MM.1S (cell line): ENCODE results near the gene BTG4.

ENCODE experiments used
- DNase-seq: peaks from one replicate; pipeline ENCODE4 v3.0.0-alpha.2; 2015
- H2AFZ ChIP-seq: fragments of 300-600 bp; sonication (generic); 2 replicates; pipeline ENCODE4 v1.6.0; 2016; ENCODE audit warnings: antibody characterized with exemption, low read length
- H3F3A ChIP-seq: fragments of 300-600 bp; sonication (generic); 2 replicates; pipeline ENCODE4 v1.6.1; 2016; ENCODE audit warnings: mild to moderate bottlenecking, antibody characterized with exemption, low read length, moderate library complexity, mixed read lengths; ENCODE audit not compliant: insufficient read depth
- H3K27ac ChIP-seq: fragments of 300-600 bp; sonication (generic); 2 replicates; pipeline ENCODE4 v1.5.1; 2016; ENCODE audit warnings: mild to moderate bottlenecking, low read length
- H3K27me3 ChIP-seq: fragments of 300-600 bp; sonication (generic); replicated peaks from 2 replicates; pipeline ENCODE4 v1.6.0; 2016; ENCODE audit warnings: low read length; ENCODE audit not compliant: insufficient read depth
- H3K36me3 ChIP-seq: fragments of 300-600 bp; sonication (generic); replicated peaks from 2 replicates; pipeline ENCODE4 v1.6.1; 2016; ENCODE audit warnings: mild to moderate bottlenecking, low read length, mixed read lengths; ENCODE audit not compliant: insufficient read depth
- H3K4me1 ChIP-seq: fragments of 300-600 bp; sonication (generic); 2 replicates; pipeline ENCODE4 v1.6.1; 2016; ENCODE audit warnings: low read length, mixed read lengths
- H3K4me2 ChIP-seq: fragments of 300-600 bp; sonication (generic); 2 replicates; pipeline ENCODE4 v1.6.0; 2016; ENCODE audit warnings: low read depth, low read length
- H3K4me3 ChIP-seq: fragments of 300-600 bp; sonication (generic); 2 replicates; pipeline ENCODE4 v1.5.1; 2016; ENCODE audit warnings: low read length, mixed read lengths
- H3K79me2 ChIP-seq: fragments of 300-600 bp; sonication (generic); 2 replicates; pipeline ENCODE4 v1.6.1; 2016; ENCODE audit warnings: mixed run types, low read length, mixed read lengths
- H3K9ac ChIP-seq: fragments of 300-600 bp; sonication (generic); 2 replicates; pipeline ENCODE4 v1.6.1; 2016; ENCODE audit warnings: low read length, mixed read lengths
- H3K9me2 ChIP-seq: fragments of 300-600 bp; sonication (generic); replicated peaks from 2 replicates; pipeline ENCODE4 v1.6.1; 2016; ENCODE audit warnings: mild to moderate bottlenecking, low read length, mixed read lengths; ENCODE audit not compliant: insufficient read depth
- H3K9me3 ChIP-seq: fragments of 300-600 bp; sonication (generic); replicated peaks from 2 replicates; pipeline ENCODE4 v1.6.1; 2016; ENCODE audit warnings: mild to moderate bottlenecking, low read length, mixed read lengths; ENCODE audit not compliant: insufficient read depth
- H4K20me1 ChIP-seq: fragments of 300-600 bp; sonication (generic); 2 replicates; pipeline ENCODE4 v1.6.1; 2016; ENCODE audit warnings: mild to moderate bottlenecking, low read length, moderate library complexity, mixed read lengths; ENCODE audit not compliant: insufficient read depth
- EZH2 ChIP-seq: fragments of 300-600 bp; sonication (generic); optimal IDR thresholded peaks from 2 replicates; pipeline ENCODE3; 2017; ENCODE audit warnings: low read depth, mild to moderate bottlenecking, antibody characterized with exemption, low read length, mixed read lengths
- EZH2phosphoT487 ChIP-seq: fragments of 300-600 bp; sonication (generic); IDR thresholded peaks from 2 replicates; pipeline ENCODE4 v1.6.1; 2018; ENCODE audit warnings: antibody characterized with exemption, low read length
- TF ChIP-seq, protein P1 (sequence below): fragments of 300-600 bp; sonication (generic); IDR thresholded peaks from 2 replicates; pipeline ENCODE4 v1.5.1; 2016; ENCODE audit warnings: antibody characterized with exemption, low read length, mixed read lengths

BTG4 gene

GRCh38 chr11:111520560-111520959, 8.4 kb upstream of the BTG4 start:
- H3K27me3 ChIP-seq = no peaks in the 10 kb centered on the region
- H3F3A ChIP-seq = no peaks in the 10 kb centered on the region
- no peaks in the 10 kb centered on the region for H3K79me2 ChIP-seq
- no peaks in the 10 kb centered on the region for H3K9me2 ChIP-seq
- H3K9me3 ChIP-seq = no peaks in the 10 kb centered on the region
- no peak overlapping the region for H3K27ac ChIP-seq
- H3K4me1 ChIP-seq = no peaks in the 10 kb centered on the region
- H3K9ac ChIP-seq = no peak overlapping the region
- DNase-seq = no peak
- H3K36me3 ChIP-seq = no peaks in the 10 kb centered on the region
- no peak overlapping the region for H3K4me2 ChIP-seq
- H3K4me3 ChIP-seq = no peak overlapping the region
- no peak overlapping the region for H2AFZ ChIP-seq
- TF ChIP-seq EZH2 = no peak
- TF ChIP-seq, protein P1, sequence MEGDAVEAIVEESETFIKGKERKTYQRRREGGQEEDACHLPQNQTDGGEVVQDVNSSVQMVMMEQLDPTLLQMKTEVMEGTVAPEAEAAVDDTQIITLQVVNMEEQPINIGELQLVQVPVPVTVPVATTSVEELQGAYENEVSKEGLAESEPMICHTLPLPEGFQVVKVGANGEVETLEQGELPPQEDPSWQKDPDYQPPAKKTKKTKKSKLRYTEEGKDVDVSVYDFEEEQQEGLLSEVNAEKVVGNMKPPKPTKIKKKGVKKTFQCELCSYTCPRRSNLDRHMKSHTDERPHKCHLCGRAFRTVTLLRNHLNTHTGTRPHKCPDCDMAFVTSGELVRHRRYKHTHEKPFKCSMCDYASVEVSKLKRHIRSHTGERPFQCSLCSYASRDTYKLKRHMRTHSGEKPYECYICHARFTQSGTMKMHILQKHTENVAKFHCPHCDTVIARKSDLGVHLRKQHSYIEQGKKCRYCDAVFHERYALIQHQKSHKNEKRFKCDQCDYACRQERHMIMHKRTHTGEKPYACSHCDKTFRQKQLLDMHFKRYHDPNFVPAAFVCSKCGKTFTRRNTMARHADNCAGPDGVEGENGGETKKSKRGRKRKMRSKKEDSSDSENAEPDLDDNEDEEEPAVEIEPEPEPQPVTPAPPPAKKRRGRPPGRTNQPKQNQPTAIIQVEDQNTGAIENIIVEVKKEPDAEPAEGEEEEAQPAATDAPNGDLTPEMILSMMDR = no peak
- TF ChIP-seq EZH2phosphoT487 = no peak
- H4K20me1 ChIP-seq = no peaks in the 10 kb centered on the region

DNA sequence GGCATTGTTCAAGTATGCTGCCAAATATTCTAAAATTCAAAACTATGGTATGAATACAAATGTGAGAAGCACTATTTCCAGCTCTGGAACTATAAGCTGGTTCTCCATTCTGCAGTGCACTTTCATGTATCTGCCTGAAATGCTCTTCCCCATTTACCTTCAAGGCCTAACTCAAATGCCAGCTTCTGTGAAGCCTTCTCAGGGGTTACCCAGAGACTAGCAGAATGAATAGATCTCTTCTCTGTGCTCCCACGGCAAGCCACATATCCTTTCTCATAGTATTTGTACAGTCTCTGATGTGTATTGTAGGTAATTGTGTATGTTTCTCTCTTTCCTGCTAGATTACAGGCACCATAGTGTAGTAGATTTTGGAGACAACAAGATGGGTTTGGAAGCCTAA, 6.5 kb upstream of the BTG4 start:
- DNase-seq = no peak
- Histone ChIP-seq H3K79me2 (no peaks in the 10 kb centered on the region), H2AFZ (no peak overlapping the region), H3K27me3 (0 out of 2 replicates have a peak, but pooled peaks cover under 1% of the 10 kb centered on the region), H3K4me3 (no peak overlapping the region), H3K36me3 (no peaks in the 10 kb centered on the region), H3F3A (no peaks in the 10 kb centered on the region), H3K4me2 (no peak overlapping the region), H3K27ac (no peak overlapping the region), H3K9me2 (no peaks in the 10 kb centered on the region), H3K9me3 (no peaks in the 10 kb centered on the region), H3K4me1 (no peaks in the 10 kb centered on the region), H4K20me1 (no peaks in the 10 kb centered on the region), H3K9ac (no peak overlapping the region)
- TF ChIP-seq EZH2 (no peak), EZH2phosphoT487 (no peak)
- TF ChIP-seq, protein P1 = no peak

GRCh38 chr11:111515591-111515990, 3.4 kb upstream of the BTG4 start:
- Histone ChIP-seq H3K9me3 (no peaks in the 10 kb centered on the region), H3K4me2 (no peak overlapping the region), H2AFZ (no peak overlapping the region), H3K36me3 (no peaks in the 10 kb centered on the region), H3K4me1 (no peaks in the 10 kb centered on the region), H3K27me3 (peaks cover 15% of the 10 kb centered on the region; the same call in 1 of the 2 replicates), H3K9me2 (no peaks in the 10 kb centered on the region), H3K4me3 (no peak overlapping the region), H3K27ac (no peak overlapping the region), H3K9ac (no peak overlapping the region), H3F3A (no peaks in the 10 kb centered on the region), H3K79me2 (no peaks in the 10 kb centered on the region), H4K20me1 (no peaks in the 10 kb centered on the region)
- TF ChIP-seq, protein P1 = no peak
- TF ChIP-seq EZH2phosphoT487 = no peak
- no peak for TF ChIP-seq EZH2
- DNase-seq = no peak
